ENCODE measurements around the gene SLC16A7. TPM values are rescaled to one million over a fixed set of nuclear protein-coding genes. Genes with fewer than 3 reads are reported as not detected.

The SLC16A7 gene
- total RNA-seq, 6 experiments from 2014 or later, result 11.3 to 25.1 (median 20.5) TPM

DNA sequence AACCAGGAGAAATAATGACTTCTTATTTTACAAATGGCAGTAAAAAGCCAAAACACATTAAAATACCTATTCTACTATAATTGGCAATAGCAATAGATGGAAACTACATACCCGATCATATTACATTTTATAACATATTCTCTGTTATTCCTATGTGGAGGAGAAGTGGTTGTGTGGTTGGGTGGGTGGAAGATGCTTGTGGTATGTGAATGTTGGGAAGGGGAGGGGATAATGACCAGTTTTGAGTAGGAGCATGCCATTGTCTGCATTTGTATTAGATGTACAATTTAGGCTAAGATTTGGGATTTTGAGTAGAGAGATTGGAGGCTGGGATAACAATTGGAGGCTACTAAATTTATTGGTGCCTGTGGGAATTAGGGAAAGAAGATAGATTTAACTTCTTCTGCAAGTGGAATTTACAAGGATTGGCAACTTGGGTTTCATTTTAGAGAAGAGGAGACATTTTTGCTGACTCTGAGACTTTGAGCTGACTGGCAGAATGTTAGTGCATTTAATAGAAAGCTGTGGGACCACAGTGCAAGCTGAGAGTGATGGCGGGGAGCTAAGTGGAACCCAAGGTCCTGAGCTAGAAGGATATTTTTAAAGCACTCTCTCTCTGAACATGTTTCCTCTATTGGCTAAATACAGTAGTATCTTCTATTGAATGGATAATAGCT is 65.2 kb downstream of the SLC16A7 start:
- intact Hi-C loops (cut with DNase I), result no loop called here
- Histone ChIP-seq H3K4me1 (peaks cover 0 to 11% (median 0%) of the 10 kb centered on the region in 4 donors), H3K36me3 (no peaks in the 10 kb centered on the region), H3K9me3 (no peaks in the 10 kb centered on the region), H3K4me3 (no peak overlapping the region), H3K27ac (no peak overlapping the region), H3K27me3 (no peaks in the 10 kb centered on the region)
- no peak for DNase-seq
- no peak for ATAC-seq
- 92% methylated on average over 2 of the region's 2 CpGs for WGBS (ENCODE audit: insufficient coverage, low coverage, low lambda C conversion rate, missing lambda C conversion rate)
- no peak for TF ChIP-seq POLR2A (IDR thresholded peaks at IDR 0.05)
- TF ChIP-seq, protein P1, sequence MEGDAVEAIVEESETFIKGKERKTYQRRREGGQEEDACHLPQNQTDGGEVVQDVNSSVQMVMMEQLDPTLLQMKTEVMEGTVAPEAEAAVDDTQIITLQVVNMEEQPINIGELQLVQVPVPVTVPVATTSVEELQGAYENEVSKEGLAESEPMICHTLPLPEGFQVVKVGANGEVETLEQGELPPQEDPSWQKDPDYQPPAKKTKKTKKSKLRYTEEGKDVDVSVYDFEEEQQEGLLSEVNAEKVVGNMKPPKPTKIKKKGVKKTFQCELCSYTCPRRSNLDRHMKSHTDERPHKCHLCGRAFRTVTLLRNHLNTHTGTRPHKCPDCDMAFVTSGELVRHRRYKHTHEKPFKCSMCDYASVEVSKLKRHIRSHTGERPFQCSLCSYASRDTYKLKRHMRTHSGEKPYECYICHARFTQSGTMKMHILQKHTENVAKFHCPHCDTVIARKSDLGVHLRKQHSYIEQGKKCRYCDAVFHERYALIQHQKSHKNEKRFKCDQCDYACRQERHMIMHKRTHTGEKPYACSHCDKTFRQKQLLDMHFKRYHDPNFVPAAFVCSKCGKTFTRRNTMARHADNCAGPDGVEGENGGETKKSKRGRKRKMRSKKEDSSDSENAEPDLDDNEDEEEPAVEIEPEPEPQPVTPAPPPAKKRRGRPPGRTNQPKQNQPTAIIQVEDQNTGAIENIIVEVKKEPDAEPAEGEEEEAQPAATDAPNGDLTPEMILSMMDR (IDR thresholded peaks at IDR 0.05), result no peak

DNA sequence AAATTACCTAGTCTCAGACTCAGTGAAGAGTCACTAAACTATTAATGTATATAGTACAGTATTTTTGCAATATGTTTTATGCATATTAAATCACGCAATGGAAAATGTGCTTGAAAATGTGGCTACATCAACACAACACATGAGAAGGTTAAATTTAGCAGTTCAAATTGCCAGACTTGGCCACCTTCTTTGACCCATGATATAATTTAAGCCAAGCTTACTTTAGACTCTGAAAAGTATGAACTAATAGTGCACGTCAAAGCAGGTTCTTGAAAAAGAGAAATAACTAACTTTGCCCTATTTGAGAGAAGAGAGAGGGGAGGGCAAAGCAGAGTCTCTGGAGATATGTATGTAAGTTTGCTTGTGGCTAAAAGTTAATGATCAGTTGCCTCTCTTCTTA is 68.7 kb downstream of the SLC16A7 start:
- Histone ChIP-seq H3K27ac (no peak overlapping the region), H3K4me3 (no peak overlapping the region), H3K27me3 (no peaks in the 10 kb centered on the region), H3K36me3 (no peaks in the 10 kb centered on the region), H3K4me1 (peaks cover 0 to 12% (median 0%) of the 10 kb centered on the region in 4 donors), H3K9me3 (no peaks in the 10 kb centered on the region)
- intact Hi-C loops (cut with DNase I), result no loop called here
- ATAC-seq (peak in 1 of 4 donors; percentile 46), DNase-seq (no peak)
- TF ChIP-seq POLR2A (IDR thresholded peaks at IDR 0.05), result no peak
- TF ChIP-seq, protein P1 (IDR thresholded peaks at IDR 0.05), result no peak
- 68% methylated on average over 2 of the region's 2 CpGs for WGBS (ENCODE audit: insufficient coverage, low coverage, low lambda C conversion rate, missing lambda C conversion rate)

DNA sequence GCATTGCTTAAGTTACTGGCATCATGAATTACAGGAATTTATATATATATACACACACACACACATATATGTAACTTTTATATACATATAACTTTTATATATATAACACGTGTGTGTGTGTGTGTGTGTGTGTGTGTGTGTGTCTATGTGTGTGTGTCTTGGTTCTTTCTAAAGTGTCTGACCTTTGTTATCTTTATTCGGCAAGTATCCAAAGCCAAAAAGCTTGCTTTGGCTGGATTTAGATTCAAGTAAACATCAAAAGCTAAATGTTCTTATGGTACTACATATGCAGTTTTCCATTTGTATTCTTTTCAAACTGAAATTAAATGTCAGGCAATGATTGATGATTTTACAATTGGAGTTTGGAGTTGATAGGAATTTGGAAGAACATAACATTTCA is 69.9 kb downstream of the SLC16A7 start:
- Histone ChIP-seq H3K36me3 (no peaks in the 10 kb centered on the region), H3K27me3 (no peaks in the 10 kb centered on the region), H3K4me1 (peaks cover 0 to 12% (median 0%) of the 10 kb centered on the region in 4 donors), H3K9me3 (no peaks in the 10 kb centered on the region), H3K4me3 (no peak overlapping the region), H3K27ac (no peak overlapping the region)
- ATAC-seq, result peak in 2 of 4 donors; percentile 69 to 71
- TF ChIP-seq POLR2A (IDR thresholded peaks at IDR 0.05), result no peak
- TF ChIP-seq, protein P1 (IDR thresholded peaks at IDR 0.05), result no peak
- intact Hi-C loops (cut with DNase I), result no loop called here
- no peak for DNase-seq
- 18% methylated on average over 2 of the region's 2 CpGs for WGBS (ENCODE audit: insufficient coverage, low coverage, low lambda C conversion rate, missing lambda C conversion rate)

DNA sequence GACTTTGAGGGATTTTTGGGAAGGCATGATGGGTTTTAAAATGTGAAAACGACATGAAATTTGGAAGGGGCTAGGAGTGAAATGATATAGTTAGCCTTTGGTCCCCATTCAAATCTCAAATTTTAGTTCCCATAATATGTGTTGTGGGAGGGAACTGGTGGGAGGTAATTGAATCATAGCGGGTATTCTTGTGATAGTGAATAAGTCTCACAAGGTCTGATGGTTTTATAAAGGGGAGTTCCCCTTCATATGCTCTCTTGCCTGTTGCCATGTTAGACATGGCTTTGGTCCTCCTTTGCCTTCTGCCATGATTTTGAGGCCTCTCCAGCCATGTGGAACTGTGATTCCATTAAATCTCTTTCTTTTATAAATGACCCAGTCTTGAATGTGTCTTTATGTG is 72.8 kb downstream of the SLC16A7 start:
- H3K9me3 ChIP-seq, result no peaks in the 10 kb centered on the region
- H3K36me3 ChIP-seq, result no peaks in the 10 kb centered on the region
- no peaks in the 10 kb centered on the region for H3K27me3 ChIP-seq
- peaks cover 0 to 12% (median 0%) of the 10 kb centered on the region in 4 donors for H3K4me1 ChIP-seq
- no peak for ATAC-seq
- H3K27ac ChIP-seq, result no peak overlapping the region
- no peak for TF ChIP-seq POLR2A (IDR thresholded peaks at IDR 0.05)
- TF ChIP-seq, protein P1 (IDR thresholded peaks at IDR 0.05), result no peak
- DNase-seq, result no peak
- 85% methylated on average over 2 of the region's 2 CpGs for WGBS (ENCODE audit: insufficient coverage, low coverage, low lambda C conversion rate, missing lambda C conversion rate)
- no peak overlapping the region for H3K4me3 ChIP-seq
- intact Hi-C loops (cut with DNase I), result no loop called here
